GM12878 (cell line): Measurements from ENCODE around the gene AFAP1. TPM values are rescaled to one million over a fixed set of nuclear protein-coding genes. Genes with fewer than 3 reads are reported as not detected.

Experiments
- ATAC-seq: fragments of 200-7000 bp; cut with Tn5 transposase; 3 replicates; pipeline ENCODE4 v1.9.1; 2020; ENCODE audit warnings: mild to moderate bottlenecking, moderate library complexity
- BruUV-seq: library from RNA; stranded (reverse); fragments of 400-500 nt; replicated peaks from 2 replicates; lab custom pipeline; 2021; lab: Mats Ljungman, UMichigan
- CTCF ChIA-PET: fragments of 300-600 bp; sonication (Branson Sonifier 250); formaldehyde crosslinking; extraction: SDS; loops from one replicate; lab custom pipeline; 2021; ENCODE audit warnings: inconsistent platforms; lab: Yijun Ruan, JAX
- POLR2A ChIA-PET: fragments of 350-600 bp; formaldehyde crosslinking; extraction: SDS; loops from one replicate; lab custom pipeline; 2021; ENCODE audit warnings: inconsistent platforms; lab: Charles Lee
- RAD21 ChIA-PET: fragments of 300-600 bp; sonication (Branson Sonifier 250); formaldehyde crosslinking; loops from one replicate; lab custom pipeline; 2023; ENCODE audit warnings: antibody characterized with exemption; ENCODE audit not compliant: unreplicated experiment; lab: Charles Lee
- SMC1A ChIA-PET: fragments of 300-600 bp; sonication (Branson Sonifier 250); formaldehyde crosslinking; loops from one replicate; lab custom pipeline; 2023; ENCODE audit not compliant: unreplicated experiment, uncharacterized antibody; lab: Charles Lee
- DNase-seq: peaks from one replicate; pipeline ENCODE4 v3.0.0-alpha.2; 2011; ENCODE audit warnings: low read depth, low spot score
- FAIRE-seq: peaks from 3 replicates; lab custom pipeline; 2011; peaks lifted over from hg19 to GRCh38; lab: Jason Lieb, UNC
- H2AFZ ChIP-seq: 2 replicates; pipeline ENCODE4 v1.6.0; 2011; ENCODE audit warnings: low read depth, low read length, control low read depth; ENCODE audit not compliant: control insufficient read depth
- H3K27ac ChIP-seq: 2 replicates; pipeline ENCODE4 v1.5.1; 2011; ENCODE audit warnings: control low read depth; ENCODE audit not compliant: control insufficient read depth, insufficient read depth
- H3K27me3 ChIP-seq, 2 experiments: replicated peaks in 1 of 2; 2 replicates each; pipeline versions ENCODE4 v1.6.0 to v1.6.1; 2011; ENCODE audit warnings: low read length in 1 of 2; ENCODE audit not compliant: control insufficient read depth in 2 of 2, insufficient read depth in 2 of 2
- H3K36me3 ChIP-seq, 2 experiments: 2 replicates each; pipeline ENCODE4 v1.5.1; 2011; ENCODE audit warnings: low read length in 1 of 2; ENCODE audit not compliant: control insufficient read depth in 2 of 2, insufficient read depth in 2 of 2
- H3K4me1 ChIP-seq: 2 replicates; pipeline ENCODE4 v1.6.1; 2011; ENCODE audit warnings: mild to moderate bottlenecking, low read length, moderate library complexity, mixed read lengths; ENCODE audit not compliant: control insufficient read depth, insufficient read depth
- H3K4me2 ChIP-seq: 2 replicates; pipeline ENCODE4 v1.6.0; 2011; ENCODE audit warnings: control low read depth; ENCODE audit not compliant: control insufficient read depth, insufficient read depth
- H3K4me3 ChIP-seq: fragments of 200-600 bp; sonication (generic); 2 replicates; pipeline ENCODE4 v1.5.1; 2016
- H3K79me2 ChIP-seq: 2 replicates; pipeline ENCODE4 v1.6.0; 2011; ENCODE audit warnings: low read length; ENCODE audit not compliant: control insufficient read depth, insufficient read depth
- H3K9ac ChIP-seq: 2 replicates; pipeline ENCODE4 v1.8.0; 2011; ENCODE audit warnings: low read length, control low read depth, mixed read lengths; ENCODE audit not compliant: control insufficient read depth, insufficient read depth
- H3K9me3 ChIP-seq: replicated peaks from 3 replicates; pipeline ENCODE4 v1.5.1; 2011; ENCODE audit warnings: mild to moderate bottlenecking, low read length; ENCODE audit not compliant: control insufficient read depth, insufficient read depth
- H4K20me1 ChIP-seq: 2 replicates; pipeline ENCODE4 v1.6.0; 2011; ENCODE audit not compliant: control insufficient read depth, insufficient read depth
- BCL11A ChIP-seq: IDR thresholded peaks from 2 replicates; pipeline ENCODE4 v1.6.1; 2011; ENCODE audit warnings: low read depth, low read length
- FOXM1 ChIP-seq: IDR thresholded peaks from 2 replicates; pipeline ENCODE4 v1.6.1; 2012; ENCODE audit warnings: low read depth, mild to moderate bottlenecking, inconsistent platforms, low read length, moderate library complexity
- JUND ChIP-seq: IDR thresholded peaks from 2 replicates; pipeline ENCODE4 v1.6.1; 2012; ENCODE audit warnings: low read depth, mild to moderate bottlenecking, low read length, improper control_type of control experiment, moderate library complexity
- MEF2B ChIP-seq: fragments of 450-650 bp; IDR thresholded peaks from 2 replicates; pipeline ENCODE4 v1.6.1; 2018; ENCODE audit warnings: mild to moderate bottlenecking, moderate library complexity; ENCODE audit not compliant: partially characterized antibody, poor library complexity, severe bottlenecking
- PAX8 ChIP-seq: fragments of 450-650 bp; IDR thresholded peaks from 2 replicates; pipeline ENCODE4 v1.6.1; 2017; ENCODE audit warnings: mild to moderate bottlenecking, moderate library complexity
- POLR2AphosphoS2 ChIP-seq: IDR thresholded peaks from 2 replicates; pipeline ENCODE4 v1.6.1; 2011; ENCODE audit warnings: low read depth, mild to moderate bottlenecking, low read length, improper control_type of control experiment, moderate library complexity
- SIX5 ChIP-seq: IDR thresholded peaks from 2 replicates; pipeline ENCODE4 v1.6.1; 2011; ENCODE audit warnings: mild to moderate bottlenecking, low read depth, low read length, moderate library complexity; ENCODE audit not compliant: severe bottlenecking
- SMARCA5 ChIP-seq: fragments of 450-650 bp; IDR thresholded peaks from 2 replicates; pipeline ENCODE4 v1.6.1; 2017; ENCODE audit warnings: mild to moderate bottlenecking
- SMC3 ChIP-seq: IDR thresholded peaks from 2 replicates; pipeline ENCODE4 v1.6.1; 2011; ENCODE audit warnings: low read length, improper control_type of control experiment, borderline replicate concordance
- SP1 ChIP-seq: IDR thresholded peaks from one replicate; pipeline ENCODE4 v1.6.1; 2011; ENCODE audit warnings: low read depth, low read length
- SREBF2 ChIP-seq: IDR thresholded peaks from 2 replicates; pipeline ENCODE4 v1.6.1; 2012; ENCODE audit warnings: mild to moderate bottlenecking, low read length
- TAF1 ChIP-seq: IDR thresholded peaks from 2 replicates; pipeline ENCODE4 v1.6.1; 2011; ENCODE audit warnings: mild to moderate bottlenecking, low read depth, low read length, borderline replicate concordance
- TBL1XR1 ChIP-seq: IDR thresholded peaks from 2 replicates; pipeline ENCODE4 v1.6.1; 2012; ENCODE audit warnings: low read depth, low read length, improper control_type of control experiment
- ZNF274 ChIP-seq: IDR thresholded peaks from one replicate; pipeline ENCODE4 v1.8.0; 2011; ENCODE audit not compliant: insufficient read length, insufficient read depth
- WGBS: methylation state at CpG from one replicate; pipeline ENCODE4 v1.1.6; 2016; ENCODE audit warnings: low lambda C conversion rate; ENCODE audit not compliant: insufficient replicate concordance, insufficient coverage; ENCODE audit errors: missing lambda C conversion rate; 5-methylcytosine and 5-hydroxymethylcytosine counted together
- in situ Hi-C: fragments of 300-500 bp; cut with MboI; formaldehyde crosslinking; loops from 9 replicates; pipeline ENCODE4 v1.14.3; 2018; ENCODE audit warnings: mixed read lengths
- intact Hi-C: fragments of 100-400 bp; cut with micrococcal nuclease; formaldehyde crosslinking; loops from one replicate; pipeline ENCODE4 v1.14.2; 2022; ENCODE audit not compliant: unreplicated experiment
- polyA plus RNA-seq, 11 experiments: library from polyadenylated mRNA; depleted of rRNA in 4 of 11; unstranded in 6 of 11; stranded (reverse) in 5 of 11; fragments of >200 nt; fragmentation: Nextera tagmentation in 4 of 11; fragmentation: Illumina TruSeq in 1 of 11; extraction: Ambion mirVana in 4 of 11; extraction: Trizol in 1 of 11; gene quantifications; 1 replicate in 1 of 11; 2 replicates in 10 of 11; pipeline versions ENCODE4 v1.2.1 to v1.2.3, GENCODE V29; 2011 to 2016; ENCODE audit warnings: inconsistent platforms in 2 of 11, missing spikeins in 2 of 11, low read depth in 1 of 11
- total RNA-seq, 4 experiments: library from RNA; depleted of rRNA in 3 of 4; stranded (reverse); fragments of >200 nt in 3 of 4; fragmentation: Illumina TruSeq in 1 of 4; extraction: Trizol in 1 of 4; gene quantifications; 2 replicates each; pipeline versions ENCODE4 v1.2.1 to v1.2.3, GENCODE V29; 2013 to 2021
- TF ChIP-seq, protein P1 (sequence below): IDR thresholded peaks from 2 replicates; pipeline ENCODE4 v1.6.1; 2012; ENCODE audit warnings: low read depth, low read length, improper control_type of control experiment
- TF ChIP-seq, protein P2 (sequence below), 3 experiments: IDR thresholded peaks in 2 of 3; conservative IDR thresholded peaks in 1 of 3; 2 replicates each; pipeline ENCODE4 v1.5.1; 2011; ENCODE audit warnings: low read depth in 3 of 3, low read length in 3 of 3, mild to moderate bottlenecking in 3 of 3, control low read depth in 2 of 3, moderate library complexity in 2 of 3, inconsistent platforms in 1 of 3, mixed read lengths in 1 of 3; ENCODE audit not compliant: control insufficient read depth in 2 of 3, insufficient read depth in 1 of 3; ENCODE audit errors: extremely low read depth in 1 of 3

Gene AFAP1
- total and polyA plus RNA-seq, 10 of the 15 experiments (the other 5 are each of a cell fraction or from before 2014, with no cell fraction given) = 0.02 to 0.23 (median 0.09) TPM; not detected in 1

GRCh38 chr4:7941965-7942496 is 2.4 kb upstream of the AFAP1 start:
- no peak overlapping the region for H3K27ac ChIP-seq
- no peak overlapping the region for H3K4me3 ChIP-seq
- FAIRE-seq (no peak), ATAC-seq (no peak), DNase-seq (no peak)
- no peaks in the 10 kb centered on the region for H3K9me3 ChIP-seq
- no peak overlapping the region for H3K4me2 ChIP-seq
- H3K79me2 ChIP-seq = no peaks in the 10 kb centered on the region
- ChIA-PET SMC1A (no interaction called here), CTCF (no interaction called here), RAD21 (no interaction called here), POLR2A (no interaction called here)
- H3K27me3 ChIP-seq = peaks cover 0 to 8% of the 10 kb centered on the region in 2 experiments; a peak in 3 of 4 replicates
- intact Hi-C loops = no loop called here
- H3K36me3 ChIP-seq = no peaks in the 10 kb centered on the region
- no peak overlapping the region for H3K9ac ChIP-seq
- no peaks in the 10 kb centered on the region for H4K20me1 ChIP-seq
- 39% methylated on average over 4 of the region's 4 CpGs for WGBS
- TF ChIP-seq TBL1XR1 = no peak
- TF ChIP-seq FOXM1 = no peak
- no peak for TF ChIP-seq SP1
- H3K4me1 ChIP-seq = no peaks in the 10 kb centered on the region; the same call in 1 of the 2 replicates
- no peak overlapping the region for H2AFZ ChIP-seq
- in situ Hi-C loops = no loop called here
- no TSS peak for BruUV-seq

DNA sequence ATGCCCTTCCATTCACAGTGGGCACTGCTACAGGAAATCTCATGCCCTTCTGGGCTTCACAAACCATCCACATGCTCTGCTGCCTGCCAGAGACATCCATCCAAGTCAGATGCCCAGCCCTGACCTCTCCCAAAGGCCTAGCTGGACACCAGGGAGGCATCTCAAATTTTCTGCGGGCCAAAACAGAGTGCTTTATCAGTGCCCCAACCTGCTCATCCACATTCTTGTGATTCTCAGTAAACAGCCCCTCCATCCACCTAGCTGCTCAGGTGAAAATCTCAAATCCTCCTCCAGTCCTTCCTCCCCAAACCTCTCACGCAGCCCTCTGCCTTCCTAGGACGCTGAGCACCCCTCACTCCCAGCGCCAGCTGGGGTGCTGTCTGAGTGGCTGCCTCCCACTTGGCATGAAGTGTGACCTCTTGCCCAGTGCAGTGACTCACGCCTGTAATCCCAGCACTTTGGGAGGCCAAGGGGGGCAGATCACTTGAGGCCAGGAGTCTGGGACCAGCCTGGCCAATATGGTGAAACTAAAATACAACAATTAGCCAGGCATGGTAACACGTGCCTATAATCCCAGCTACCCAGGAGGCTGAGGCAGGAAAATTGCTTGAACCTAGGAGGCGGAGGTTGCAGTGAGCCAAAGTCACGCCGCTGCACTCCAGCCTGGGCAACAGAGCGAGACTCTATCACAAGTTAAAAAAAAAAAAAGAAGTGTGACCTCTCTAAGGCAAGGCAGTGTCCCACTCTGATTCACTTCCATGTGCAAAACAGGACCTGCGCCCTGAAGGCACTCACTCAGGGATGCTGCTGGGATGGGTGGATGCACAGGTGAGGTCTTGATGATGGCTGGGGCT is 1.7 kb upstream of the AFAP1 start:
- WGBS = 26% methylated on average over 11 of the region's 11 CpGs
- in situ Hi-C loops = no loop called here
- no peak for DNase-seq
- TF ChIP-seq ZNF274 = no peak
- no peak for TF ChIP-seq SREBF2
- TF ChIP-seq, protein P1, sequence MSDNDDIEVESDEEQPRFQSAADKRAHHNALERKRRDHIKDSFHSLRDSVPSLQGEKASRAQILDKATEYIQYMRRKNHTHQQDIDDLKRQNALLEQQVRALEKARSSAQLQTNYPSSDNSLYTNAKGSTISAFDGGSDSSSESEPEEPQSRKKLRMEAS = no peak
- no peak for TF ChIP-seq POLR2AphosphoS2
- TF ChIP-seq MEF2B = no peak
- TF ChIP-seq, protein P2, sequence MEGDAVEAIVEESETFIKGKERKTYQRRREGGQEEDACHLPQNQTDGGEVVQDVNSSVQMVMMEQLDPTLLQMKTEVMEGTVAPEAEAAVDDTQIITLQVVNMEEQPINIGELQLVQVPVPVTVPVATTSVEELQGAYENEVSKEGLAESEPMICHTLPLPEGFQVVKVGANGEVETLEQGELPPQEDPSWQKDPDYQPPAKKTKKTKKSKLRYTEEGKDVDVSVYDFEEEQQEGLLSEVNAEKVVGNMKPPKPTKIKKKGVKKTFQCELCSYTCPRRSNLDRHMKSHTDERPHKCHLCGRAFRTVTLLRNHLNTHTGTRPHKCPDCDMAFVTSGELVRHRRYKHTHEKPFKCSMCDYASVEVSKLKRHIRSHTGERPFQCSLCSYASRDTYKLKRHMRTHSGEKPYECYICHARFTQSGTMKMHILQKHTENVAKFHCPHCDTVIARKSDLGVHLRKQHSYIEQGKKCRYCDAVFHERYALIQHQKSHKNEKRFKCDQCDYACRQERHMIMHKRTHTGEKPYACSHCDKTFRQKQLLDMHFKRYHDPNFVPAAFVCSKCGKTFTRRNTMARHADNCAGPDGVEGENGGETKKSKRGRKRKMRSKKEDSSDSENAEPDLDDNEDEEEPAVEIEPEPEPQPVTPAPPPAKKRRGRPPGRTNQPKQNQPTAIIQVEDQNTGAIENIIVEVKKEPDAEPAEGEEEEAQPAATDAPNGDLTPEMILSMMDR (IDR thresholded peaks at IDR 0.05 in 2 of 3, conservative IDR thresholded peaks at IDR 0.05 in 1 of 3; ENCODE audit: control insufficient read depth in 2 of 3, extremely low read depth in 1 of 3, insufficient read depth in 1 of 3, low read depth in 3 of 3, low read length in 3 of 3) = no peak
- TF ChIP-seq JUND = no peak
- TF ChIP-seq SMARCA5 = no peak
- no peak for TF ChIP-seq SMC3
- no peak for TF ChIP-seq TAF1
- TF ChIP-seq SIX5 = no peak
- no peak for TF ChIP-seq PAX8
- no peak for TF ChIP-seq BCL11A

More for the DNA sequence above, 1.7 kb upstream of the AFAP1 start:
- ChIA-PET CTCF (no interaction called here), RAD21 (no interaction called here), SMC1A (no interaction called here), POLR2A (no interaction called here)
- H2AFZ ChIP-seq = no peak overlapping the region
- peaks cover 0 to 8% of the 10 kb centered on the region in 2 experiments; a peak in 3 of 4 replicates for H3K27me3 ChIP-seq
- no peak for ATAC-seq
- H3K79me2 ChIP-seq = no peaks in the 10 kb centered on the region
- H4K20me1 ChIP-seq = no peaks in the 10 kb centered on the region
- no peaks in the 10 kb centered on the region for H3K36me3 ChIP-seq
- H3K4me1 ChIP-seq = no peaks in the 10 kb centered on the region; the same call in 1 of the 2 replicates
- no TSS peak for BruUV-seq
- no peak overlapping the region for H3K4me2 ChIP-seq
- H3K27ac ChIP-seq = no peak overlapping the region
- H3K4me3 ChIP-seq = no peak overlapping the region
- no peak overlapping the region for H3K9ac ChIP-seq
- FAIRE-seq = no peak
- no peaks in the 10 kb centered on the region for H3K9me3 ChIP-seq
- intact Hi-C loops = no loop called here
